NCI-H526 treated with DMSO at 0.1 percent for 48 hours (cell line): ENCODE results near the gene PHEX.

Experiments used
- DNase-seq: peaks from one replicate; lab custom pipeline; 2025; lab: John Stamatoyannopoulos, UW

PHEX gene

GRCh38 chrX:22105971-22106370, 73.8 kb downstream of the PHEX start:
- DNase-seq: no peak

- no peak for DNase-seq
These were observed 77.3 kb downstream of the PHEX start for GRCh38 chrX:22109442-22109841.

- DNase-seq: no peak
These were observed 78.8 kb downstream of the PHEX start for GRCh38 chrX:22110729-22111494.

GRCh38 chrX:22116605-22117546, 84.8 kb downstream of the PHEX start:
- DNase-seq: peak; percentile 7

GRCh38 chrX:22117633-22118032, 85.5 kb downstream of the PHEX start:
- no peak for DNase-seq

- DNase-seq: peak; percentile 44
These were observed 86.2 kb downstream of the PHEX start for GRCh38 chrX:22118161-22118830.

GRCh38 chrX:22121161-22121560, 89.0 kb downstream of the PHEX start:
- no peak for DNase-seq

- no peak for DNase-seq
These were observed 90.4 kb downstream of the PHEX start for GRCh38 chrX:22122510-22122909.

- no peak for DNase-seq
These were observed 92.0 kb downstream of the PHEX start for GRCh38 chrX:22124098-22124497.

GRCh38 chrX:22125481-22125880, 93.4 kb downstream of the PHEX start:
- no peak for DNase-seq

GRCh38 chrX:22126327-22126726, 94.2 kb downstream of the PHEX start:
- DNase-seq: no peak

GRCh38 chrX:22128961-22129360, 96.8 kb downstream of the PHEX start:
- DNase-seq: no peak

- DNase-seq: no peak
These were observed 102.6 kb downstream of the PHEX start for GRCh38 chrX:22134681-22135080.

- DNase-seq: no peak
These were observed 103.1 kb downstream of the PHEX start for GRCh38 chrX:22135171-22135711.

- no peak for DNase-seq
These were observed 104.0 kb downstream of the PHEX start for GRCh38 chrX:22135994-22136684.

- no peak for DNase-seq
These were observed 104.6 kb downstream of the PHEX start for GRCh38 chrX:22136711-22137110.

- DNase-seq: peak; percentile 71
These were observed 107.7 kb downstream of the PHEX start for GRCh38 chrX:22139822-22140221.

GRCh38 chrX:22141047-22141730, 109.1 kb downstream of the PHEX start:
- DNase-seq: no peak

GRCh38 chrX:22147214-22147613, 115.1 kb downstream of the PHEX start:
- no peak for DNase-seq

GRCh38 chrX:22147942-22148341, 115.8 kb downstream of the PHEX start:
- no peak for DNase-seq

- DNase-seq: no peak
These were observed 116.4 kb downstream of the PHEX start for GRCh38 chrX:22148565-22148964.
